Skeletal muscle satellite cell (primary cell): ENCODE measurements around the gene KIAA1549.
"Not testable (repeated sequence)": the region's sequence is repeated elsewhere in the genome, so short reads cannot be mapped to it uniquely, and the experiment has no call there.

Experiments
- H3K27me3 ChIP-seq: 2 replicates; pipeline ENCODE4 v1.7.0; 2013; ENCODE audit warnings: low read length; ENCODE audit not compliant: control insufficient read depth, insufficient read depth
- H3K36me3 ChIP-seq: 2 replicates; pipeline ENCODE4 v1.7.0; 2013; ENCODE audit warnings: mild to moderate bottlenecking, control low read depth, low read length; ENCODE audit not compliant: insufficient read depth
- H3K4me1 ChIP-seq: 2 replicates; pipeline ENCODE4 v1.7.0; 2013; ENCODE audit warnings: low read length; ENCODE audit not compliant: control insufficient read depth, insufficient read depth
- H3K4me2 ChIP-seq: 2 replicates; pipeline ENCODE4 v1.7.0; 2013; ENCODE audit warnings: mild to moderate bottlenecking, low read length
- H3K4me3 ChIP-seq: 2 replicates; pipeline ENCODE4 v1.7.0; 2013; ENCODE audit warnings: low read length
- H3K9ac ChIP-seq: 2 replicates; pipeline ENCODE4 v1.7.0; 2013; ENCODE audit warnings: mild to moderate bottlenecking, low read depth, low read length, moderate library complexity
- H3K9me3 ChIP-seq: replicated peaks from 2 replicates; pipeline ENCODE4 v1.7.0; 2013; ENCODE audit warnings: mild to moderate bottlenecking, control low read depth, low read length

Gene KIAA1549

GRCh38 chr7:138992052-138992531 is 10.9 kb upstream of the KIAA1549 start:
- Histone ChIP-seq H3K4me3 (peak overlapping the region; percentile 20), H3K36me3 (no peaks in the 10 kb centered on the region), H3K27me3 (no peaks in the 10 kb centered on the region), H3K4me2 (peak overlapping the region; percentile 37), H3K4me1 (peaks cover 16% of the 10 kb centered on the region), H3K9ac (peak overlapping the region; percentile 57), H3K9me3 (peaks cover 4% of the 10 kb centered on the region)

- H3K4me2 ChIP-seq = no peak overlapping the region
- no peaks in the 10 kb centered on the region for H3K36me3 ChIP-seq
- no peaks in the 10 kb centered on the region for H3K27me3 ChIP-seq
- H3K4me1 ChIP-seq = peaks cover 13% of the 10 kb centered on the region
- peaks cover 4% of the 10 kb centered on the region for H3K9me3 ChIP-seq
- H3K9ac ChIP-seq = no peak overlapping the region
- H3K4me3 ChIP-seq = no peak overlapping the region
These were observed 6.5 kb upstream of the KIAA1549 start for GRCh38 chr7:138987686-138988085.

- H3K4me2 ChIP-seq = peak overlapping the region; percentile 93
- no peaks in the 10 kb centered on the region for H3K36me3 ChIP-seq
- no peaks in the 10 kb centered on the region for H3K9me3 ChIP-seq
- H3K9ac ChIP-seq = peak overlapping the region; percentile 87
- H3K27me3 ChIP-seq = no peaks in the 10 kb centered on the region
- H3K4me3 ChIP-seq = peak overlapping the region; percentile 85
- peaks cover 15% of the 10 kb centered on the region for H3K4me1 ChIP-seq
These were observed 1.0 kb upstream of the KIAA1549 start for GRCh38 chr7:138982204-138982623.

GRCh38 chr7:138980563-138981291 is 462 bp downstream of the KIAA1549 start:
- no peaks in the 10 kb centered on the region for H3K27me3 ChIP-seq
- H3K36me3 ChIP-seq = no peaks in the 10 kb centered on the region
- peak overlapping the region; percentile 87 for H3K9ac ChIP-seq
- H3K4me1 ChIP-seq = peaks cover 17% of the 10 kb centered on the region
- H3K9me3 ChIP-seq = no peaks in the 10 kb centered on the region
- peak overlapping the region; percentile 85 for H3K4me3 ChIP-seq
- H3K4me2 ChIP-seq = peak overlapping the region; percentile 93

- Histone ChIP-seq H3K4me3 (peak overlapping the region; percentile 85), H3K9me3 (no peaks in the 10 kb centered on the region), H3K36me3 (no peaks in the 10 kb centered on the region), H3K27me3 (no peaks in the 10 kb centered on the region), H3K4me1 (peaks cover 21% of the 10 kb centered on the region), H3K4me2 (peak overlapping the region; percentile 93), H3K9ac (peak overlapping the region; percentile 87)
These were observed 1.1 kb downstream of the KIAA1549 start for GRCh38 chr7:138979988-138980562.

- no peaks in the 10 kb centered on the region for H3K36me3 ChIP-seq
- no peaks in the 10 kb centered on the region for H3K9me3 ChIP-seq
- H3K4me1 ChIP-seq = peaks cover 21% of the 10 kb centered on the region
- no peak overlapping the region for H3K9ac ChIP-seq
- H3K4me2 ChIP-seq = peak overlapping the region; percentile 93
- peak overlapping the region; percentile 85 for H3K4me3 ChIP-seq
- H3K27me3 ChIP-seq = no peaks in the 10 kb centered on the region
These were observed 1.8 kb downstream of the KIAA1549 start for GRCh38 chr7:138979226-138979979.

- Histone ChIP-seq H3K36me3 (no peaks in the 10 kb centered on the region), H3K4me3 (no peak overlapping the region), H3K9me3 (no peaks in the 10 kb centered on the region), H3K27me3 (no peaks in the 10 kb centered on the region), H3K9ac (no peak overlapping the region), H3K4me2 (no peak overlapping the region), H3K4me1 (peaks cover 21% of the 10 kb centered on the region)
These were observed 2.5 kb downstream of the KIAA1549 start for GRCh38 chr7:138978541-138979184.

- H3K27me3 ChIP-seq, H3K9ac ChIP-seq, H3K36me3 ChIP-seq, H3K9me3 ChIP-seq, H3K4me2 ChIP-seq, H3K4me3 ChIP-seq: not testable (repeated sequence)
- H3K4me1 ChIP-seq = peaks cover 16% of the 10 kb centered on the region
These were observed 5.0 kb downstream of the KIAA1549 start for GRCh38 chr7:138976161-138976560.

- H3K27me3 ChIP-seq = no peaks in the 10 kb centered on the region
- no peak overlapping the region for H3K9ac ChIP-seq
- H3K4me3 ChIP-seq = no peak overlapping the region
- H3K4me1 ChIP-seq = peaks cover 15% of the 10 kb centered on the region
- H3K9me3 ChIP-seq = no peaks in the 10 kb centered on the region
- H3K4me2 ChIP-seq = peak overlapping the region; percentile 9
- no peaks in the 10 kb centered on the region for H3K36me3 ChIP-seq
These were observed 5.7 kb downstream of the KIAA1549 start for GRCh38 chr7:138975343-138976104.

GRCh38 chr7:138974675-138975292 is 6.4 kb downstream of the KIAA1549 start:
- H3K9ac ChIP-seq = no peak overlapping the region
- H3K4me3 ChIP-seq = no peak overlapping the region
- no peaks in the 10 kb centered on the region for H3K27me3 ChIP-seq
- no peaks in the 10 kb centered on the region for H3K9me3 ChIP-seq
- H3K36me3 ChIP-seq = no peaks in the 10 kb centered on the region
- H3K4me2 ChIP-seq = no peak overlapping the region
- peaks cover 8% of the 10 kb centered on the region for H3K4me1 ChIP-seq
